Spleen (tissue), 7 donors: Measurements from ENCODE around the gene MTA1.

Experiments
- POLR2A ChIP-seq, 3 donors: fragments of 450-650 bp; IDR thresholded peaks; one replicate each; pipeline ENCODE4 v1.5.1; 2017; ENCODE audit warnings: antibody characterized with exemption in 3 of 3, mild to moderate bottlenecking in 1 of 3
- POLR2AphosphoS5 ChIP-seq, 3 donors: sonication (generic); formaldehyde crosslinking; IDR thresholded peaks; one replicate each; pipeline ENCODE4 v1.5.1; 2017; ENCODE audit warnings: antibody characterized with exemption in 3 of 3
- TF ChIP-seq, protein P1 (sequence below), 11 experiments: fragments of 200-600 bp in 7 of 11; fragments of 450-650 bp in 4 of 11; sonication (generic) in 4 of 11; IDR thresholded peaks in 8 of 11; conservative IDR thresholded peaks in 3 of 11; 1 replicate in 7 of 11; 2 replicates in 4 of 11; pipeline versions ENCODE4 v1.4.0 to v1.8.0; 2016 to 2021; ENCODE audit warnings: antibody characterized with exemption in 11 of 11, inconsistent platforms in 4 of 11, mild to moderate bottlenecking in 1 of 11
- donor health status: DM: no; HTN: no; CAD: no; lungs with moderate emphysema.
- donor health status: DM: no; HTN: no; CAD: no.
- donor health status: DM: no; HTN: no; CAD: no.

DNA sequence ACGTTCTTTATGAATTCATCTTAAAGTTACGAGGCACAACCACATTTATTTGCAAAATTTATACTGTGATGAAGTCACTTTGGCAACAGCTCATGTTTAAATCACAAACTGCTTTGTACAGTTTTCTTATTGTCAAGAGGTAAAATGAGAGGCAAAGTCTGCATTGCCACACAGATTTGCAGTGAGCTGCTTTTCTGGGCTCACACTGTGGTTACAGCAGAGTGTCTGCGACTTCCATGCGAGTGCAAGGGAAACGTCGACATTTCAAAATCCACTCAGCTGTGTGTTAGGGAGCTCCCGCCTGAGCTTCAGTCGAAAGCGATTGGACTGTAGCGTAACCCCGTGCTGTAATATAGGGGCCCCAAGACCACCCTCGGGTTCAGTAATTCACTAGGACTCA lies 13.0 kb downstream of the MTA1 start:
- TF ChIP-seq, protein P1, sequence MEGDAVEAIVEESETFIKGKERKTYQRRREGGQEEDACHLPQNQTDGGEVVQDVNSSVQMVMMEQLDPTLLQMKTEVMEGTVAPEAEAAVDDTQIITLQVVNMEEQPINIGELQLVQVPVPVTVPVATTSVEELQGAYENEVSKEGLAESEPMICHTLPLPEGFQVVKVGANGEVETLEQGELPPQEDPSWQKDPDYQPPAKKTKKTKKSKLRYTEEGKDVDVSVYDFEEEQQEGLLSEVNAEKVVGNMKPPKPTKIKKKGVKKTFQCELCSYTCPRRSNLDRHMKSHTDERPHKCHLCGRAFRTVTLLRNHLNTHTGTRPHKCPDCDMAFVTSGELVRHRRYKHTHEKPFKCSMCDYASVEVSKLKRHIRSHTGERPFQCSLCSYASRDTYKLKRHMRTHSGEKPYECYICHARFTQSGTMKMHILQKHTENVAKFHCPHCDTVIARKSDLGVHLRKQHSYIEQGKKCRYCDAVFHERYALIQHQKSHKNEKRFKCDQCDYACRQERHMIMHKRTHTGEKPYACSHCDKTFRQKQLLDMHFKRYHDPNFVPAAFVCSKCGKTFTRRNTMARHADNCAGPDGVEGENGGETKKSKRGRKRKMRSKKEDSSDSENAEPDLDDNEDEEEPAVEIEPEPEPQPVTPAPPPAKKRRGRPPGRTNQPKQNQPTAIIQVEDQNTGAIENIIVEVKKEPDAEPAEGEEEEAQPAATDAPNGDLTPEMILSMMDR (IDR thresholded peaks at IDR 0.05 in 8 of 11, conservative IDR thresholded peaks at IDR 0.05 in 3 of 11) = no peak
- TF ChIP-seq POLR2A (IDR thresholded peaks at IDR 0.05) (no peak), POLR2AphosphoS5 (IDR thresholded peaks at IDR 0.05) (no peak)
